ENCODE measurements around the gene ARHGEF37. TPM values are rescaled to one million over a fixed set of nuclear protein-coding genes. Genes with fewer than 3 reads are reported as not detected.
"Not testable (repeated sequence)": the region's sequence is repeated elsewhere in the genome, so short reads cannot be mapped to it uniquely, and the experiment has no call there.

ARHGEF37 gene
- total RNA-seq, 1 donor from 2014 or later, result 3.3 TPM

DNA sequence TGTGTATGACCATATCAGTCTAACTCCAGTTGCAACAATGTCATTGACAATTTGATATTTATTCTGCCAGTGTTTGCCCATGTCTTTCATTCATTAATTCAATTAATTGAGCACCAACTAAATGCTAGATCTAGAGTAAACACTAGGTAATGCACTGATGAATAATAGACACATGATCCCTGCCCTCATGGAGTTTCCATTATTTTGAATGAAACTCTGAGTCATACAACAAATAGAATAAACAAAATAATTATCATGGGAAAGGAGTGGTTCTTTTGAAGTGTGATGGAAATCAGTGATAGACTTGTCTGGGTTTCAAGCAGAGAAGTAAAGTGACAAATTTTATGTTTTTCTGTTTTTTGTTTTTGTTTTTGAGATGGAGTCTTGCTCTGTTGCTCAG lies 4.6 kb downstream of the ARHGEF37 start:
- no peak overlapping the region for H3K4me3 Mint-ChIP-seq (ENCODE audit: low read depth)
- H3K36me3 Mint-ChIP-seq (ENCODE audit: insufficient read depth), result no peaks in the 10 kb centered on the region
- peaks cover 10% of the 10 kb centered on the region for H3K27me3 Mint-ChIP-seq
- TF ChIP-seq CTCF (IDR thresholded peaks at IDR 0.05; ENCODE audit: unreplicated experiment), result no peak
- H3K27ac Mint-ChIP-seq, result no peak overlapping the region
- DNase-seq (ENCODE audit: low spot score, unreplicated experiment), result no peak
- H3K4me1 Mint-ChIP-seq (ENCODE audit: low read depth), result no peaks in the 10 kb centered on the region
- H3K9me3 Mint-ChIP-seq (ENCODE audit: low read depth), result no peaks in the 10 kb centered on the region

GRCh38 chr5:149586708-149587318 lies 5.5 kb downstream of the ARHGEF37 start:
- H3K27ac Mint-ChIP-seq, result no peak overlapping the region
- no peak for TF ChIP-seq CTCF (IDR thresholded peaks at IDR 0.05; ENCODE audit: unreplicated experiment)
- no peaks in the 10 kb centered on the region for H3K9me3 Mint-ChIP-seq (ENCODE audit: low read depth)
- peaks cover 5% of the 10 kb centered on the region for H3K27me3 Mint-ChIP-seq
- H3K4me3 Mint-ChIP-seq (ENCODE audit: low read depth), result no peak overlapping the region
- H3K36me3 Mint-ChIP-seq (ENCODE audit: insufficient read depth), result no peaks in the 10 kb centered on the region
- no peak for DNase-seq (ENCODE audit: low spot score, unreplicated experiment)
- no peaks in the 10 kb centered on the region for H3K4me1 Mint-ChIP-seq (ENCODE audit: low read depth)

- no peak for TF ChIP-seq CTCF (IDR thresholded peaks at IDR 0.05; ENCODE audit: unreplicated experiment)
- Mint-ChIP-seq H3K4me3 (ENCODE audit: low read depth) (no peak overlapping the region), H3K27ac (no peak overlapping the region), H3K27me3 (peaks cover 2% of the 10 kb centered on the region), H3K4me1 (ENCODE audit: low read depth) (no peaks in the 10 kb centered on the region), H3K36me3 (ENCODE audit: insufficient read depth) (no peaks in the 10 kb centered on the region), H3K9me3 (ENCODE audit: low read depth) (no peaks in the 10 kb centered on the region)
- DNase-seq (ENCODE audit: low spot score, unreplicated experiment), result no peak
These were observed 7.6 kb downstream of the ARHGEF37 start for GRCh38 chr5:149588936-149589335.

DNA sequence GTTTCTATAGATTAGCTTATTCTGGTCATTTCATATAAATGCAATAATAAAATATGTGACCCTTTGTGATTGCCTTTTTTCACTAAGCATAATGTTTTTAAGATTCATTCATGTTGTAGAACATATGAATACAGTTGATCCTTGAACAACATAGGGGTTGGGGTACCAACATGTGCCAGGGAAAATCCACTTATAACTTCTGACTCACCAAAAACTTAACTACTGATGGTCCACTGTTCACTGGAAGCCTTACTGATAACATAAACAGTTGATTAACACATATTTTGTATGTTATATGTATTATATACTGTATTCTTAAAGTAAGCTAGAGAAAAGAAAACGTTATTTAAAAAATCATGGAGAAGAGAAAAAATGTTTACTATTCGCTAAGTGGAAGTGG lies 12.1 kb downstream of the ARHGEF37 start:
- Mint-ChIP-seq H3K36me3 (ENCODE audit: insufficient read depth) (no peaks in the 10 kb centered on the region), H3K4me1 (ENCODE audit: low read depth) (no peaks in the 10 kb centered on the region), H3K4me3 (ENCODE audit: low read depth) (no peak overlapping the region), H3K27me3 (peaks cover 2% of the 10 kb centered on the region), H3K9me3 (ENCODE audit: low read depth) (no peaks in the 10 kb centered on the region), H3K27ac (no peak overlapping the region)
- TF ChIP-seq CTCF (IDR thresholded peaks at IDR 0.05; ENCODE audit: unreplicated experiment), result no peak
- no peak for DNase-seq (ENCODE audit: low spot score, unreplicated experiment)

DNA sequence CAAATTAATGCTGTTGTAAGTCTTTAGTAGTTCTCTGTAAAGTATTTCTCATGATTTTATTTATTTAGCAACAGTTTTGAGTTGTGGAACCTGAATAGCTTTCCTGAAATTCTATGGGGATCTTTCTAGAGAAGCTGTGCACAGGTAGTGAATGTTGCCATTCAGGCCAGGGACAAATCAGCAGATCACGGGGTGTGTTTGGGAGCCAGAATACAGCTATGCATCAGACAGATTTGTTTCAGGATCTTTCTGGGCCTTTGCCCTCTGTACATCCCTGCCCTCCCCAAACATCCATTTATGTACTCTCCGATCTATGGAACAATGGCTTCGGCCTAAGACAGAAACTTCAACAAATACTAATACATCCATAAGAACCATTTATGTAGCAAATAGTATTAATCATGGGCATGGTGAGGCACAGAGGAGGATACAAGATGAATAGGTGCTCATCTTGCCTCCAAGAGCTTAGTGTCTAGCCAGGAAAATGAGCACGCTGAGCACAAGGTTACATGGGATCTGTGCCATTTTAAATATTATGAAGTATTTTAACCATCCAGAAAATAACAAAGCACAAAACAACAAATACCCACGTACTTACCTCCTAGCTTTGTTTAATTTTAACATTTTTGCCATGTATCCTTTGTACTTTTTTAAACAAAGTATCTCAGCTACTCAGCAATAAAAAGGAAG lies 13.1 kb downstream of the ARHGEF37 start:
- Mint-ChIP-seq H3K9me3 (ENCODE audit: low read depth) (no peaks in the 10 kb centered on the region), H3K27me3 (peaks cover 2% of the 10 kb centered on the region), H3K27ac (no peak overlapping the region), H3K36me3 (ENCODE audit: insufficient read depth) (no peaks in the 10 kb centered on the region), H3K4me1 (ENCODE audit: low read depth) (no peaks in the 10 kb centered on the region), H3K4me3 (ENCODE audit: low read depth) (no peak overlapping the region)
- TF ChIP-seq CTCF (IDR thresholded peaks at IDR 0.05; ENCODE audit: unreplicated experiment), result no peak
- DNase-seq (ENCODE audit: low spot score, unreplicated experiment), result no peak

- H3K36me3 Mint-ChIP-seq (ENCODE audit: insufficient read depth); H3K27ac Mint-ChIP-seq; DNase-seq (ENCODE audit: low spot score, unreplicated experiment); H3K4me1 Mint-ChIP-seq (ENCODE audit: low read depth); H3K4me3 Mint-ChIP-seq (ENCODE audit: low read depth); H3K27me3 Mint-ChIP-seq; H3K9me3 Mint-ChIP-seq (ENCODE audit: low read depth): not testable (repeated sequence)
These were observed 13.8 kb downstream of the ARHGEF37 start for GRCh38 chr5:149595105-149595504.
